ENCODE results near the gene RPS6KC1.
"Not testable (repeated sequence)": the region's sequence is repeated elsewhere in the genome, so short reads cannot be mapped to it uniquely, and the experiment has no call there.

GRCh38 chr1:213027024-213027423, 24.0 kb upstream of the RPS6KC1 start:
- TF ChIP-seq POLR2A, CTCF, POLR2AphosphoS5, EP300 (IDR thresholded peaks at IDR 0.05): not testable (repeated sequence)

Data from upper lobe of left lung (tissue), 4 donors.